Type B pancreatic cell (in vitro differentiated cells): ENCODE data around the gene AHCTF1. TPM values are rescaled to one million over a fixed set of nuclear protein-coding genes. Genes with fewer than 3 reads are reported as not detected.

Experiments
- DNase-seq: peaks from one replicate; pipeline ENCODE4 v3.0.0; 2021; ENCODE audit warnings: mixed read lengths; ENCODE audit not compliant: unreplicated experiment; ENCODE audit errors: extremely low spot score
- H3K27ac Mint-ChIP-seq: 2 replicates; pipeline ENCODE4 v1.8.0; 2021; ENCODE audit warnings: mild to moderate bottlenecking, mixed read lengths
- H3K27me3 Mint-ChIP-seq: 2 replicates; pipeline ENCODE4 v1.8.0; 2021; ENCODE audit warnings: mixed read lengths
- H3K36me3 Mint-ChIP-seq: 2 replicates; pipeline ENCODE4 v1.8.0; 2021; ENCODE audit warnings: mixed read lengths
- H3K4me1 Mint-ChIP-seq: one replicate; pipeline ENCODE4 v1.8.0; 2021; ENCODE audit warnings: mixed read lengths; ENCODE audit not compliant: unreplicated experiment
- H3K4me3 Mint-ChIP-seq: 2 replicates; pipeline ENCODE4 v1.8.0; 2021; ENCODE audit warnings: mild to moderate bottlenecking, mixed read lengths
- H3K9me3 Mint-ChIP-seq: 2 replicates; pipeline ENCODE4 v1.8.0; 2021; ENCODE audit warnings: mixed read lengths
- total RNA-seq: library from RNA; stranded (reverse); gene quantifications from 2 replicates; pipeline ENCODE4 v1.2.1, GENCODE V29; 2021; ENCODE audit warnings: low replicate concordance
- TF ChIP-seq, protein P1 (sequence below): fragments of 200-600 bp; sonication (generic); conservative IDR thresholded peaks from 2 replicates; pipeline ENCODE4 v1.5.0; 2021; ENCODE audit warnings: antibody characterized with exemption, mild to moderate bottlenecking

AHCTF1 gene
- total RNA-seq, 1 donor from 2014 or later, result 34.9 TPM

DNA sequence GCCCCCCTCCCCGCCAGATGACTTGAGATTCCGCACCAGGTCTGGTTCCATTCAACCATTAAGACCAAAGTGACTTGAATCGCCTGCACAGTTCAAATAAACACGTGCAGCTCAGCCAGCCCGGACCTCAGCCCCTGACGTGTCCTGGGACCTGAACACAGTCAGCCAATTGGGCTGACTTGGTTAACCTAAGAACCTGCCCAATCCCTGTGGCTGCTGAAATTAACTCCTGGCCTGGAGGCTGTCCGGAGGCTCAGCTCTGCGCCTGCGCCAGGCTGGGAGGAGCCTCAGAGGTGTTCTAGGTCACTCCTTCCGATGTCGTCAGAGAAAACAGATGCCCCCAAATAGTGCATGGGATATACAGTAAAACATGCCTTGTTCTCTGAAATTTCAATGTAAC, 134.2 kb downstream of the AHCTF1 start:
- DNase-seq, result no peak
- H3K4me1 Mint-ChIP-seq, result peaks cover 35% of the 10 kb centered on the region
- H3K9me3 Mint-ChIP-seq, result no peaks in the 10 kb centered on the region
- H3K27ac Mint-ChIP-seq, result no peak overlapping the region
- TF ChIP-seq, protein P1, sequence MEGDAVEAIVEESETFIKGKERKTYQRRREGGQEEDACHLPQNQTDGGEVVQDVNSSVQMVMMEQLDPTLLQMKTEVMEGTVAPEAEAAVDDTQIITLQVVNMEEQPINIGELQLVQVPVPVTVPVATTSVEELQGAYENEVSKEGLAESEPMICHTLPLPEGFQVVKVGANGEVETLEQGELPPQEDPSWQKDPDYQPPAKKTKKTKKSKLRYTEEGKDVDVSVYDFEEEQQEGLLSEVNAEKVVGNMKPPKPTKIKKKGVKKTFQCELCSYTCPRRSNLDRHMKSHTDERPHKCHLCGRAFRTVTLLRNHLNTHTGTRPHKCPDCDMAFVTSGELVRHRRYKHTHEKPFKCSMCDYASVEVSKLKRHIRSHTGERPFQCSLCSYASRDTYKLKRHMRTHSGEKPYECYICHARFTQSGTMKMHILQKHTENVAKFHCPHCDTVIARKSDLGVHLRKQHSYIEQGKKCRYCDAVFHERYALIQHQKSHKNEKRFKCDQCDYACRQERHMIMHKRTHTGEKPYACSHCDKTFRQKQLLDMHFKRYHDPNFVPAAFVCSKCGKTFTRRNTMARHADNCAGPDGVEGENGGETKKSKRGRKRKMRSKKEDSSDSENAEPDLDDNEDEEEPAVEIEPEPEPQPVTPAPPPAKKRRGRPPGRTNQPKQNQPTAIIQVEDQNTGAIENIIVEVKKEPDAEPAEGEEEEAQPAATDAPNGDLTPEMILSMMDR, result no peak
- no peak overlapping the region for H3K4me3 Mint-ChIP-seq
- peaks cover 6% of the 10 kb centered on the region for H3K27me3 Mint-ChIP-seq
- no peaks in the 10 kb centered on the region for H3K36me3 Mint-ChIP-seq

DNA sequence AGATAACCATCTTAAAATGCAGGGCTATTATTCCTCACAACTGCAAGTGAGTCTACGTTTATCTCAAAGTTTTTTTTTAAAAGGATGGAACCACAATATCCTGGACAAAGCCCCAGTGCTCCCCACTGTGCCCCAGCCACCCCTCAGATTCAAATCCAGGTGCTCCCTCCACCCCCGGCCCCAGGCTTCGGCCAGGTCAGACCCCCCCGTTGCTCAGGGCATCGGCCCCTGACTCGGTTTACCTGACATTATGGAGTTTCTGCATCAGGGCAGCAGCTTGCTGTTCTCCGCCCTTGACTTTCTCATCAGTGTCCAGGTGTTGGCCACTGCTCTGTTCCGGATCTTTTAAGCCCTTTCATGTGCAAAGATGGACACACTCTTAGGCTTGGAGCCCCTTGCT, 134.6 kb downstream of the AHCTF1 start:
- no peaks in the 10 kb centered on the region for H3K9me3 Mint-ChIP-seq
- H3K4me1 Mint-ChIP-seq, result peaks cover 35% of the 10 kb centered on the region
- peaks cover 6% of the 10 kb centered on the region for H3K27me3 Mint-ChIP-seq
- TF ChIP-seq, protein P1, result no peak
- H3K27ac Mint-ChIP-seq, result no peak overlapping the region
- H3K36me3 Mint-ChIP-seq, result no peaks in the 10 kb centered on the region
- DNase-seq, result no peak
- H3K4me3 Mint-ChIP-seq, result no peak overlapping the region

DNA sequence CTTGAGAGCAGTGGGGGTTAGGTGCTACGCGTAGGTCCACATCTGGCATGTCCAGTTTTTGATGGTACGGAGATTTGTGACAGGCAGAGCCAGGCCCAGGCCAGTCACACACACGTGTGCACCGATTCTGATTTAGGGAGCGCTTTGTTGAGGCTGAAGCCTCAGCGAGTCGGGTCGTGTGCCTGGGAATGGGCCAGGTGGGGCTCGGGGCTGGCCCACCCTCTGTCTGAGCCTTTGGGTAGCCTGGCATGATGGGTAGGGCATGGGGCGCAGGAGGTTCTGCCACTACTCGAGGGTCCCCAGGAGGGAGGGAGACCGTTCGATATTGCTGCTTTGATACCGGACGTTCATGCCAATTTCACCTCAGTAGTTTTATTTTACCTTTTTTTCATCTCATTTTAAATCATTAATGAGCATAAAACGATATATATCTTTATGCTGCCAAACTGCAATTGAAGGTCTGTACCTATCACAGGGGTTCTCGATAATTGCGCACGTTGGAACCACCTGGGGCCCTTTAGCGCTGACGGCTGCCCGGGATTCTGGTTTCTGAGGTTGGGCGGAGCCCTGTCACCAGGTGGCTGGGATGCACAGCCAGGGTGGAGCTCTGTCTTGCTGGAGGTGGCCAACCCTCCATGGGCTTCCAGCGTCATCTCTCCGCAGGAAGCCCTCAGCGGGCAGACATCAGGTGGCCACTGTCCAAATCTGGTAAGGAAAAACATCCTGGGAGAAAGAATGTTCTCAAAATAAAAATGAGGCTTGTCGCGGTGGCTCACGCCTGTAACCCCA, 135.6 kb downstream of the AHCTF1 start:
- Mint-ChIP-seq H3K27me3 (peaks cover 6% of the 10 kb centered on the region), H3K4me3 (no peak overlapping the region), H3K9me3 (no peaks in the 10 kb centered on the region), H3K27ac (no peak overlapping the region), H3K4me1 (peaks cover 33% of the 10 kb centered on the region), H3K36me3 (no peaks in the 10 kb centered on the region)
- TF ChIP-seq, protein P1, result no peak
- no peak for DNase-seq

DNA sequence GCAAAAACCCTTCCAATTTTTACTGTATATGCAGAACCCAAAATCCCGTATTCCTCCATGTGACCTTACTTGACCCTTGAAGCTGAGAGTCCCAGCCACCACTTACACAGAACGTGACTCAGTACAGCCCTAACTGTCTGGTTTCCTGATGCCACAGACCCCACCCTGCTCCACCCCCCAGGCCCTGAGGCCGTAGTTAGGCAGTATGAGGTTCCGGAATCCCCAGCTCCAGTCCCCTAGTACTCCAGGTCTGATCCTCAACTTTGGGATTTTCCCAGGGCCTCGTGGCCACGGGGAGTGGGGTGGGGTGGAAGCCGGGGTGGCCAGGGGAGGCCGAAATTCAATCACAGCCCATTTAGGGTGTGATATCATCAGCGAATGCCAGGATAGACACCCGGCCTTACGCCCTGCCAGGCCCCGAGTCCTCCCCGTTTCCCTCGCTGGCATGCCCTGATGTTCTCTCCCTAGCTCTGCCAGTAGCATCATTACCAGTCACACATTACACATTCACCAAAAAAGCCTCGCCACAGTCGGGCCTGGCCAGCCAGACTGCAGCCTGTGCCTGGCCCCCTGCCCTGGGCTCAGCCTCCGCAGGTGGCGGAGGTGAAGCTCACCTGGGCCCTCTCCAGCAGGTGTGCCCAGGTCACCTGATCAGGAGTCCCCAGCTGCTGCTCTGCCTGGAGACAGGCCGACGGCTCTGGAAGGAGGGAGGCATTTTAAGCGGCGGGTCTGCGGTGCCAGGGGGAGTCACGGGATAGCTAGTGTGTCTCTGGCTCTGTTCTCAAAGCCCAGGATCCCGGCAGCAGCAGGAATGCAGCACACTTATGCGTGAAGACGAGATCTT, 136.7 kb downstream of the AHCTF1 start:
- H3K4me3 Mint-ChIP-seq, result no peak overlapping the region
- H3K27ac Mint-ChIP-seq, result no peak overlapping the region
- peaks cover 6% of the 10 kb centered on the region for H3K27me3 Mint-ChIP-seq
- H3K4me1 Mint-ChIP-seq, result peaks cover 30% of the 10 kb centered on the region
- no peaks in the 10 kb centered on the region for H3K9me3 Mint-ChIP-seq
- TF ChIP-seq, protein P1, result no peak
- no peak for DNase-seq
- H3K36me3 Mint-ChIP-seq, result no peaks in the 10 kb centered on the region

DNA sequence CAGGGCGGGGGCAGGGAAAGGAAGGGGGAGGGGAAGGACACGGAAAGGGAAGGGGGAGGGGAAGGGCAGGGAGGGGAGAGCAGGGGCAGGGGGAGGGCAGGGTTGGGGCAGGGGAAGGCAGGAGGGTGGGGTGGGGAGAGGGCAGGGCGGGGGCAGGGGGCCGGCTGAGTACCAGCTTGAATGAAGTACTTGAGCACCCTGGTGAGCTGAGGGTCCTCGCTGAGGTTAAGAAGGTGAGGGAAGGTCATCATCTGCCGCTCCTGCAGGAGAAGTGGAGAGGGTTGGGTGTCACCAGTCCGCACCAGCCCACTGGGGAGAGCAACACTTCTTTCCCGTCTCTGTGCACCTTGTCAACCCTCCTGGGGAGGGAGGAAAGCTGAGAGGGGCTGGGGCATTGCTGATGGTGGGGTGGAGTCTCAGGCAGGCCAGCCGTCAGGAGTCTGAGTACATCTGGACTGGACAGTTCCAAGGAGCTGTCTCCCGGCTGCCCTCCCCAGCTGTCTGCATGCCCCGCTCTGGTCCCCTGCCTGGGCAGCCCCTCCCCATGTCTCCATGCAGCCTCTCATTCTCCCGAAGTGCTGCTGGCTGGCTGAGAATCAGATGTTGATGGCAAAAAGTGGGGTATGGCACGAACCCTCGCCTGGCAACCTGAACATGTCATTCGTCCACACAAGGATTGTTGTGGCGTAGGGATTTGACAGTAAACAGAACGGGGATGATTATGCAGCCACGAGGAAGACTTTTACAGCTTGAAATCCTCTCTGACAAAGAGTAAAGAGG, 137.5 kb downstream of the AHCTF1 start:
- Mint-ChIP-seq H3K27me3 (peaks cover 3% of the 10 kb centered on the region), H3K4me3 (no peak overlapping the region), H3K9me3 (no peaks in the 10 kb centered on the region), H3K27ac (no peak overlapping the region), H3K36me3 (no peaks in the 10 kb centered on the region), H3K4me1 (peaks cover 28% of the 10 kb centered on the region)
- TF ChIP-seq, protein P1, result no peak
- no peak for DNase-seq
